ENCODE data around the gene NRXN3. TPM values are rescaled to one million over a fixed set of nuclear protein-coding genes. Genes with fewer than 3 reads are reported as not detected.

Gene NRXN3
- total and polyA plus RNA-seq, 7 donors: 0.06 to 0.74 (median 0.15) TPM

DNA sequence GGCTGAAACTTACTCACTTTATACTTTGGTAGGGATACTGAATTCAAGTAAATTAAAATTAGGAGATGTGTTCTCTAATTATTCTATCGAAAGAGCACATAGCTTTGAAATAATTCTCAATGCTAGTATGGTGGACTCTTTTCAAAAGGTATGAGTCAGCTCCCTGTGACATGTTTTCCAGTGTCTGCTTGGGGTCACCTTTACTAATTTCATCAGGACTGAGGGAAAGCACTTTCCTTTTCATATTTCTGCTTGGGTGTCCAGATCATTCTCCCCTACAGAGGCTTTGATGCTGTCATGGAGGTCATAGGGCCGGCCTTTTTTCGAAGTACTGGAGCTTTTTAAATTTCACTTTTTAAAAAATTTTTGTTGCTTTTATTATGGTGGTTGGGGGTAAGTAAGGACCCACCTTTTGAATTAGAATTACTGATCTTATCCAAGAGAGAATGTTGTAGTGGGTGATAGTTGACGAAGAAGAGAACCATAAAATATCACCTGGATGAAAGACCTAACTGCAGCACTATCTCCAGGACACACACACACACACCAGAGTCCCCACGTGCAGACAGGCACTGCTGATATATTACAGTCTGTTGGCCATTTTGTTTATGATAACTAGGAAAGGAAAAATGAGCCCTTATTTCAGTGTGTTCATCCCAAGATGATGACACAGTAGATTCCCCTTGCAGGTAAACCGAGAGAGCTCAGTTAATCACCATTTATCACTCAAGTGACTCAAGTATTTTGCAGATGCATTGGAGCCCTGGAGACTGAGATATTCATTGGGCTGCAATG, 1482.5 kb downstream of the NRXN3 start:
- H3K27ac ChIP-seq: no peak overlapping the region
- no peaks in the 10 kb centered on the region for H3K9me3 ChIP-seq
- no peak overlapping the region for H3K4me3 ChIP-seq
- ATAC-seq (no peak), DNase-seq (no peak)
- intact Hi-C loops (cut with DNase I): loop anchor here in 1 of 2 donors (10.0 kb wide), 1 partner anchor 388 kb away; no protein-coding TSS in a partner anchor
- H3K4me1 ChIP-seq: no peaks in the 10 kb centered on the region
- no peaks in the 10 kb centered on the region for H3K27me3 ChIP-seq (ENCODE audit: insufficient read depth in 3 of 3, low read length in 2 of 3)
- no peak for TF ChIP-seq CTCF (IDR thresholded peaks at IDR 0.05)
- 75 to 88% (median 82%) methylated on average over 6 of the region's 6 CpGs for WGBS, 3 donors
- no peaks in the 10 kb centered on the region for H3K36me3 ChIP-seq (ENCODE audit: insufficient read depth in 1 of 2, low read depth in 1 of 2)

DNA sequence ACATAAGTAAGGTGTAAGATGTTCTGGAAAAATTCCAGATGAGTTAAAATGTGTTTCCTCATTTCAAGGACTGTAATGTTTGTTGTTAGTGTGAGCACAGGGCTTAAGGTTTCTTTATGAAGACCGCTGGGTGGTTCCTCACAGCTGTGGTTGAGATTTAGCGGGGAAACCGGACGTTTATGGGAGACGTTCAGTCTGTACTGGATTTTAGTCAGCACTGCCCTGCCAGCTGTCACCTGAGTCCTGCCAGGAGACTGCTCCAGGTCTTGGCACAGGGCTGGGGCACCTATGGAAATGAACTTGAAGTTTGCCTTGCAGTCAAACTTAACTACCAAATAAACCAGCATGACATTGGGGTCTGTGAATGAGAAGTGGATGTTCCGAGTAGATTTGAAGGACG, 1485.9 kb downstream of the NRXN3 start:
- ATAC-seq (peak in 2 of 4 donors; percentile 36 to 54), DNase-seq (no peak)
- WGBS, 3 donors: 21 to 48% (median 38%) methylated on average over 7 of the region's 7 CpGs
- no peak overlapping the region for H3K27ac ChIP-seq
- TF ChIP-seq CTCF (IDR thresholded peaks at IDR 0.05): no peak
- no peaks in the 10 kb centered on the region for H3K36me3 ChIP-seq (ENCODE audit: insufficient read depth in 1 of 2, low read depth in 1 of 2)
- no peaks in the 10 kb centered on the region for H3K27me3 ChIP-seq (ENCODE audit: insufficient read depth in 3 of 3, low read length in 2 of 3)
- H3K4me3 ChIP-seq: no peak overlapping the region
- no peaks in the 10 kb centered on the region for H3K4me1 ChIP-seq
- no peaks in the 10 kb centered on the region for H3K9me3 ChIP-seq
- intact Hi-C loops (cut with DNase I): loop anchor here in 1 of 2 donors (10.0 kb wide), 1 partner anchor 391 kb away; no protein-coding TSS in a partner anchor

- intact Hi-C loops (cut with DNase I): loop anchor here in 1 of 2 donors (10.0 kb wide), 1 partner anchor 392 kb away; no protein-coding TSS in a partner anchor
- Histone ChIP-seq H3K4me3 (no peak overlapping the region), H3K9me3 (no peaks in the 10 kb centered on the region), H3K4me1 (no peaks in the 10 kb centered on the region), H3K27me3 (ENCODE audit: insufficient read depth in 3 of 3, low read length in 2 of 3) (no peaks in the 10 kb centered on the region), H3K27ac (no peak overlapping the region), H3K36me3 (ENCODE audit: insufficient read depth in 1 of 2, low read depth in 1 of 2) (no peaks in the 10 kb centered on the region)
- TF ChIP-seq CTCF (IDR thresholded peaks at IDR 0.05): no peak
- peak in 1 of 4 donors; percentile 48 for ATAC-seq
- DNase-seq: no peak
- 71 to 77% (median 74%) methylated on average over 7 of the region's 7 CpGs for WGBS, 3 donors
These were observed 1486.3 kb downstream of the NRXN3 start for GRCh38 chr14:79656496-79656895.

GRCh38 chr14:79658221-79658620, 1488.0 kb downstream of the NRXN3 start:
- Histone ChIP-seq H3K27me3 (ENCODE audit: insufficient read depth in 3 of 3, low read length in 2 of 3) (no peaks in the 10 kb centered on the region), H3K9me3 (no peaks in the 10 kb centered on the region), H3K36me3 (ENCODE audit: insufficient read depth in 1 of 2, low read depth in 1 of 2) (no peaks in the 10 kb centered on the region), H3K4me3 (no peak overlapping the region), H3K27ac (no peak overlapping the region), H3K4me1 (no peaks in the 10 kb centered on the region)
- 61 to 69% (median 68%) methylated on average over 5 of the region's 5 CpGs for WGBS, 3 donors
- DNase-seq (no peak), ATAC-seq (no peak)
- intact Hi-C loops (cut with DNase I): loop anchor here in 1 of 2 donors (10.0 kb wide), 1 partner anchor 393 kb away; no protein-coding TSS in a partner anchor
- TF ChIP-seq CTCF (IDR thresholded peaks at IDR 0.05): no peak

All from psoas muscle (tissue), 8 donors.